Activated CD4-positive, CD25-positive, alpha-beta regulatory T cell treated with anti-CD3 and anti-CD28 coated beads, Interleukin-2, amount 50 U/mL, for 24 hours (primary cell): ENCODE results near the gene SYNJ2.

Experiments
- ATAC-seq, 2 donors: fragments of 150-1000 bp; cut with Tn5 transposase; one replicate each; pipeline ENCODE4 v1.10.0; 2021; ENCODE audit warnings: mild to moderate bottlenecking in 1 of 2, moderate library complexity in 1 of 2

Gene SYNJ2

GRCh38 chr6:158063736-158064135, 82.1 kb downstream of the SYNJ2 start:
- ATAC-seq, result no peak

GRCh38 chr6:158064725-158065251, 83.1 kb downstream of the SYNJ2 start:
- ATAC-seq, result no peak

GRCh38 chr6:158066136-158066781, 84.6 kb downstream of the SYNJ2 start:
- no peak for ATAC-seq

DNA sequence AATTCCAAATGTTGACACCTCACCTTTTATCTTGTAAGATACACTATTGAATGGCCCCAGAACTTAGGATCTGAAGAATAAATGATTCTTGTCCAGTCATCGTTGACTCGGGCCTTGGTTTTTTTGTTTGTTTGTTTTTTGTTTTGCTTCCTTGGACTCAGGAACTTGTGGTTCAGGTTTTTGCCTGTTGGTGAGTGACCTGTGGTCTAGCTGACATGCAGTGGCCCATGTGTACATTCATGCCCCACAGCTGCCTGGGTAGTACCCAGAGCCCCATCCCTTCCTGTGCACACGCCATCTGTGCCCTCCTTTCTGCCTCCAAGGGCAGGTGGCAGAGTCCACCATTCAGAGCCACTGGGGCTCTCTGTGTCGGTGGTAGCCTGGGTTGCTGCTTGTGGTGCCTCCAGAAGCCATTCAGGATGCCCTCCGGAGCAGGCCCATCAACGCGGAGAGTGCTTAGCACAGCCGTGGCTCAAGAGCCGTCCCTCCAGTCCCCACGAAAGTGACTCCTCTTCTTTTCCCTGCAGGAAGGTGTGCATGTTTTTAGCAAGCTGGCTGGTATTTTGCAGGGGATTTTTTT, 85.9 kb downstream of the SYNJ2 start:
- ATAC-seq, result no peak

DNA sequence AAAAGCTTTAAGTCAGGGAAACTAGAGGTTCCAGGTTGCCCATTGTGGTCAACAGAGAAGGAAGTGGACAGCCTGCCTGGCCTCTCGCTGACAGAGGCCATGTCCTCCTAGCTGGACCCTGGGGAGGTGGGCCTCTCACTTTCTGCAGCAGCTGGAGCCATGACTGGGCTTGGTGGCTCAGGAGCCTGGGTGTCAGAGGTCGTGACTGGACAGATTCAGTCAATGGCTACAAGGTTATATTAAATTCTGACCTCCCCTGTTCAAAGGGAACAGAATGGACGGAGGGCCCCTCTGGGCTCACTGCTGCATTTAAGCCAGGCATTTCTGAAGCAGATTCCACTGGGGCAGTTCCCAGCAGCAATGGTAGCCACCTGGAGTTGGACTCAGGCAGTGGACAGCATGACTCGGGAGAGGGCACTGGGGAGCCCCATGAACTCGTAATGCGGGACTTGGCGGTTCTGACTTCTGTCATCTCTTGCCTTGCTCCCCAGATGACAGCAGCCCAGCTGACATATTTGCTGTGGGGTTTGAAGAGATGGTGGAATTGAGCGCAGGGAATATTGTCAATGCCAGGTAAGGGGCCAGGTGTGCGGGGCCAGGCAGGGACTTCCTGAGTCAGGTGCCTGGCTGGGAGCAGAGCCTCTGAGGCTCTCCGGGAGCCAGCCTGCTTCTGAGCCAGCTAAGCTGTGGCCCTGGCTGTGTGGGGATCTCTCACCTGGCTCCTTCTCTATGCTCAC, 86.7 kb downstream of the SYNJ2 start:
- no peak for ATAC-seq

DNA sequence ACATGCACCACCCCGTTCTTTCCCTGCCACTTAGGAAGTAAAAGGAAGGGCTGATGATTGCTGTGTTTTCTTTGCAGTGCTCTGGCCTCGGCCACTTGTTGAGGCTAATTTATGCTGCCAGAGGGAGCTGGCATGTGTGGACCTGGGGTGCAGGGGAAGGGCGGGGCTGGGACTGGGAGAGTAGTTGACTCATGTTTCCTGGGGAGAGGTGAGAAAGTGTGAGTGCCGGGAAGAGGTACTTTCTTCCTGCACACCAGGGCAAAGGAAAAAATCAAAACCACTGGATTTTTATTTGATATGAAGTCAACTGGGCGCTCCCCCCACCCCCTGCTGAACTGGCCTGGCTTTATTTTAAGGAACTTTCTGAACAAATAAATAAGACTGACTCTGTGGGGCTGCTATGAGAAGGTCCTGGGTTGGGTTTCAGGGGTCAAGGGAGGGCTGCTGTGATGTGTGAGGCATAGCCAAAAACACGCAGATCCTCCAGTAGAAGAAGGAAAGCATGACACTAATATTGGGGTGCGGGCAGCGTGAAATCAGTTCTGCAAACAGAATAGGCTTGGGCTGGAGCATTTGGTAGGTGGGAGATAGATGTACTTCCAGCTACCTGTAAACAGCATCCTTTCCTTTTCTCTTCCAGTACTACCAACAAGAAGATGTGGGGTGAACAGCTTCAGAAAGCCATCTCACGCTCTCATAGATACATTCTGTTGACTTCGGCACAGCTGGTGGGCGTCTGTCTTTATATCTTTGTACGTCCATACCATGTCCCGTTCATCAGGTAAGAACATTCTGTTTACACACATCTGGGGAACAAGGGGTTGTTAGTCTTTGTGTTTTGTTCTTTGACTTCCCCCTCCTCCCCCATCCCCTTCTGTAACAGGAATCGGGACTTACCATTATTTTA, 87.5 kb downstream of the SYNJ2 start:
- no peak for ATAC-seq

DNA sequence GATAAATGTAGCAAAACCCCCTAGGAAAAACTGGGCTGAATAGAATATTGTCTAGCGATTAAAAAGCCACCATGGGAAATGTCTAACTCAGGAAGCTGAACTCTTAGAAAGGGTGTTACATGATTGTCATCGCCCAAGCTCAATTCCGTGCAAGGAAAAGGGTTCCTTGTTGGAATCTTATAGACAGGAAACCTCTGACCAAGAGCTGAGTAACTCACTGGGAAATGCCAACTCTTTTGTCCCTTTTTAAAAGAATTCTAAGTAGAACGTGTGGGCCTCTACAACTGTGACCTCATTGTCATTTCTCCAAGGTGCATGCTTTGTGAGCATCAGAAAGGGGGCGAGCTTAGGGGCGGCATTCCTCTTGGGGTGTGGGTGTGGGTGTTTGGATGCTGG, 88.1 kb downstream of the SYNJ2 start:
- no peak for ATAC-seq

DNA sequence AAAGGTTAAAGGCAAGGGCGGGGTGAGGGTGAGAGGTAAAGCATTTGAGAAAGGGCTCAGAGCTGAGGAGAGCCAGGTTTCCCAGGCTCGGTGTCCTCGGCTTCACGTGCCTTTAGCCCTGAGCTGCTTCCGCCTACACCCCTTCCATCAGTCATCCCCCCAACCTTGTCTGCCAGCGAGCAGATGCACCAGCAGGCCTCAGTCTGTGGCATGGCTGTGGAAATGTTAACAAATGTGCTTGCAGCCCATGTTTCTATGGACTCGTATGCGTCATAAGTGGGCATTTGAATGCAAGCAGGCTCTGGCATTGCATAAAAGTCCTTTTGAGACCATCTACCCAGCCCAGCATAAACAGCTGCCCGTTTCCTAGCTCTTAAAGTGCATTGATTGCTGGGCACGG, 88.8 kb downstream of the SYNJ2 start:
- no peak for ATAC-seq

- no peak for ATAC-seq
Observed at GRCh38 chr6:158071121-158072082, 89.7 kb downstream of the SYNJ2 start.

GRCh38 chr6:158072083-158072721, 90.5 kb downstream of the SYNJ2 start:
- peak; percentile 32 to 43 for ATAC-seq

- no peak for ATAC-seq
Observed at GRCh38 chr6:158073776-158074175, 92.1 kb downstream of the SYNJ2 start.

DNA sequence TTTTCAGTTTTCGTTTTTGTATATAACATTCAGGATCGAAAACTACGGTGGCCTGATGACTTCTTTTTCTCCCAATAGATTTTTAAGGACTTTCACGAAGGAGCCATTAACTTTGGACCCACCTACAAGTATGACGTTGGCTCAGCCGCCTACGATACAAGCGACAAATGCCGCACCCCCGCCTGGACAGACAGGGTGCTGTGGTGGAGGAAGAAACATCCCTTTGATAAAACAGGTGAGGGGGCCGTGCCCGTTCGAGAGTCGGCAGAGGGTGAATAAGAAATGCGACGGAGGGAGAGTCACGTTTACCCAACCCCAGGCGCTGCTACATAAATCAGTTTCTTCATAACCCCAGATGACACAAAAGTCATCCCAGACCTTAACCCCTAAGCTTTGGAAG, 94.9 kb downstream of the SYNJ2 start:
- no peak for ATAC-seq

- no peak for ATAC-seq
Observed at GRCh38 chr6:158077676-158078075, 96.0 kb downstream of the SYNJ2 start.

DNA sequence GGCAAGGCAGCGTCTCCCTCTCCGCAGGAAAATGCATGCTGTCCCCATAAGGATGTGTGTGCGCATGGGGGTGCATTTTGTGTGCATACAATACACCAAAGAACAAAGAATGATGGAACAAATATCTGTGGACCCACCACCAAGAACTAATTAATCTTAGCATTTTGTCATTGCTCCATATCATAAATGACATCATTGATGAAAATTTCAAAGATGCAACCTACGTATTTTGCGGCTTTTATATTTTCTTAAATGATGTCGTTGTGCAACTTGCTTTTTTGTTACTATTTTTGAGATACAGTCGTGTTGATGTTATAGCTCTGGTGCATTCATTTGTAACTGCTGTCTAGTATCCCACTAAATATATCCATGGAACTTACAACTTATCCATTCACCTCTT, 96.7 kb downstream of the SYNJ2 start:
- ATAC-seq, result no peak

DNA sequence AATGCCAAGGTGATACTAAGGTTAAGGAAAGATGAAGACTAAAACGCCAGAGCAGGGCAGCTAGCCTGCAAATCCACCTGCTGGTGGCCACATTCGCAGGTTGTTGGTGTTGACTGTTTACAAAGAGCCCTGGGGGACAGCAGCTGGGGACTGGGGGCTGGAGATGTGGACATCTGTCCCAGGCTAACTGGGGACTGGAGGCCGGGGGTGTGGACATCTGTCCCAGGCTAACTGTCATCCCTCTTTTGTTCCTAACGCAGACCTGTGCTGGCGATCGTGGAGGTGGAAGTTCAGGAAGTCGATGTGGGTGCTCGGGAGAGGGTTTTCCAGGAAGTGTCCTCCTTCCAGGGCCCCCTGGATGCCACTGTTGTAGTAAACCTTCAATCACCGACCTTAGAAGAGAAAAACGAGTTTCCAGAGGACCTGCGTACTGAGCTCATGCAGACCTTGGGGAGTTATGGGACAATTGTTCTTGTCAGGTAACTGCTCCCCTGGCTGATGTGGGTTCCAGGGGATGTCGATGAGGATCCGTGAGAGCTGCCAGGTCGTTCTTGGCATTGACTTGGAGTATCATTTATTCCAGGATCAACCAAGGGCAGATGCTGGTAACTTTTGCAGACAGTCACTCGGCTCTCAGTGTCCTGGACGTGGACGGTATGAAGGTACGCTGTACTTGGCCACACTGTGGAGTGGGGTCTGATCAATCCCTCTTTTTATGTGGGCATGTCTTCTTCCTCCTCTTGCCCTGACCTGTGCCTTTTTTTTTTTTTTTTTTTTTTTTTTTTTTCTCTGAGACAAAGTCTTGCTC, 99.4 kb downstream of the SYNJ2 start:
- no peak for ATAC-seq

- ATAC-seq, result no peak
Observed at GRCh38 chr6:158081657-158081935, 99.9 kb downstream of the SYNJ2 start.

- ATAC-seq, result no peak
Observed at GRCh38 chr6:158083455-158084325, 102.0 kb downstream of the SYNJ2 start.

DNA sequence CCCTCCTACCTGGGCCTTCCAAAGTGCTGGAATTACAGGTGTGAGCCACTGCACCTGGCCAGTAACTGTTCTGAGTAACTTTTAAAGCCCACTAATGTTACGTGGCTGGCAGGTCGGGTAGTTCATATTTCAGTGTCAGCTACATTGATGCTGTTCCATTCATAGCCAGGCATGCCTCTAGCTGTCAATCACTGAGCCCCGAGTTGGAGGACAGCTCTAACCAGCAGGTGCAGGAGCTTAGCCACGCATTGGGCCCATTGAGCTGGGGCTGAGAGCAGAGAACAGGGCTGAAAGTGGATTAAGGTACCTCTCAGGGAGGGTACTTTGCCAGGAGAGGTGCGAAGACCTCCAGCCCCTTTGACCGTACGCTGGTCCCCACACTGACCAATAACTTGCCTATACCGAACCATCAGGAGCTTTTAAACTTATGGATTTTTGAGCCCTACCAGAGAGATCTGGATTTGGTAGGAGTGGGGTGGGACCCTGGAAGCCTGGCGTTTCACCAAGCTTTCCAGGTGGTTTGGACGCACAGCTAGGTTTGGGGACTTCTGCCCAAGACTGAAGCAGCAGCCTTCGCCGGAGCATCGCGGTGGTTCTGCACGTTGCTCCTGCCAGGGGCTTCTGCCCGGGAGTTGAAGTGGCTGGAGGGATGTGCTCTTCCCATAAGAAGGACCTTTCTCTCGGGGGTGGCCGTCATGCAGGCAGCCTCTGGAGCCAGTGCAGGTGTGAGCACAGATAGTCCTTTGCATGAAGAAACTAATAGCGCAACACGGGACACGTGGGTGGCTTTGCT, 103.8 kb downstream of the SYNJ2 start:
- no peak for ATAC-seq

DNA sequence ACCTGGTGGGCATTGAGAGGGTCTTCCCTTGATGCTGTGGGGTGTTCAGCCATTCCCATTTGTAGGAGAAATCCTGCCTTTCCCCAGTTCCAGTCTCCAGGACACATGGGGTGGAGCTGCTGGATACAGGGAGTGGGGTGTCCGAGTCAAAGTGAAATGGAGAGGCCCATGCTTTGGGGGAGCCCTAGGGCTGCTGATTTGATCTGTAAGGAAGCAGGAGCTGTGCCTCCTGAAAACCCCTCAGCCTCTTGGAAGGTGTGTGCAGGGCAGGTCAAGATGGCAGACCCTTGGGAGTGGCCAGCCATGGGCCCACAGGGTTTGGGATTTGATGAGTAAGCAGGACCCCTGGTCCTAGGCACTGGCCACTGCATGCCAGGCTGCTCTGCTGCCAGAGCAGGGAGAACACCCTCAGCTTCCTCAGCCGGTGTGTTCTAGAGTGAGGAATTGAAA, 104.4 kb downstream of the SYNJ2 start:
- ATAC-seq, result no peak
